HG03521 (cell line): ENCODE data around the gene ACBD3.

Source experiments
- ATAC-seq: cut with Tn5 transposase; IDR thresholded peaks from one replicate; pipeline ENCODE4 v1.9.1; 2021; ENCODE audit warnings: mild to moderate bottlenecking, moderate library complexity; ENCODE audit not compliant: unreplicated experiment

Gene ACBD3

GRCh38 chr1:226135059-226135651 lies 51.4 kb downstream of the ACBD3 start:
- no peak for ATAC-seq

GRCh38 chr1:226134170-226135058 lies 52.1 kb downstream of the ACBD3 start:
- ATAC-seq: no peak

- no peak for ATAC-seq
Observed at GRCh38 chr1:226133504-226134123, 52.9 kb downstream of the ACBD3 start.

GRCh38 chr1:226132728-226133503 lies 53.6 kb downstream of the ACBD3 start:
- no peak for ATAC-seq

GRCh38 chr1:226131639-226132038 lies 54.9 kb downstream of the ACBD3 start:
- no peak for ATAC-seq

- no peak for ATAC-seq
Observed at GRCh38 chr1:226129230-226129629, 57.3 kb downstream of the ACBD3 start.

- ATAC-seq: no peak
Observed at GRCh38 chr1:226128487-226129075, 58.0 kb downstream of the ACBD3 start.

GRCh38 chr1:226126824-226127569 lies 59.5 kb downstream of the ACBD3 start:
- no peak for ATAC-seq

GRCh38 chr1:226125831-226126230 lies 60.7 kb downstream of the ACBD3 start:
- ATAC-seq: no peak

GRCh38 chr1:226125097-226125630 lies 61.4 kb downstream of the ACBD3 start:
- ATAC-seq: peak; percentile 21

GRCh38 chr1:226123591-226124471 lies 62.7 kb downstream of the ACBD3 start:
- no peak for ATAC-seq

GRCh38 chr1:226123212-226123560 lies 63.4 kb downstream of the ACBD3 start:
- ATAC-seq: no peak

GRCh38 chr1:226121587-226122400 lies 64.7 kb downstream of the ACBD3 start:
- peak; percentile 49 for ATAC-seq

- ATAC-seq: no peak
Observed at GRCh38 chr1:226121049-226121586, 65.4 kb downstream of the ACBD3 start.

- no peak for ATAC-seq
Observed at GRCh38 chr1:226120398-226120797, 66.1 kb downstream of the ACBD3 start.

GRCh38 chr1:226119169-226119568 lies 67.4 kb downstream of the ACBD3 start:
- no peak for ATAC-seq

- no peak for ATAC-seq
Observed at GRCh38 chr1:226118357-226118756, 68.2 kb downstream of the ACBD3 start.

- no peak for ATAC-seq
Observed at GRCh38 chr1:226117330-226117729, 69.2 kb downstream of the ACBD3 start.
